HEK293 (cell line): ENCODE data around the gene LTN1.

Experiments
- CTCF ChIA-PET: fragments of 350-600 bp; formaldehyde crosslinking; extraction: SDS; loops from one replicate; lab custom pipeline; 2021; ENCODE audit warnings: antibody characterized with exemption; lab: Yijun Ruan, JAX
- POLR2A ChIA-PET: fragments of 300-600 bp; formaldehyde crosslinking; extraction: SDS; loops from one replicate; lab custom pipeline; 2020; ENCODE audit warnings: antibody characterized with exemption, inconsistent platforms; lab: Yijun Ruan, JAX
- H3K27ac ChIP-seq: fragments of 200-500 bp; sonication (Bioruptor generic); 2 replicates; pipeline ENCODE4 v1.5.1; 2014; ENCODE audit warnings: low read depth, low read length, control low read depth, inconsistent platforms; ENCODE audit errors: extremely low read depth
- H3K36me3 ChIP-seq, 2 experiments: fragments of 200-500 bp in 1 of 2; sonication (Bioruptor generic) in 1 of 2; 1 replicate in 1 of 2; 2 replicates in 1 of 2; pipeline ENCODE4 v1.5.1; 2014 to 2017; ENCODE audit warnings: inconsistent platforms in 2 of 2, low read length in 2 of 2; ENCODE audit not compliant: control insufficient read depth in 2 of 2, insufficient read depth in 1 of 2
- H3K4me1 ChIP-seq: fragments of 200-500 bp; sonication (Bioruptor generic); 2 replicates; pipeline ENCODE4 v1.5.1; 2014; ENCODE audit warnings: mild to moderate bottlenecking, low read length, inconsistent platforms; ENCODE audit not compliant: control insufficient read depth, insufficient read depth
- H3K4me3 ChIP-seq: 2 replicates; pipeline ENCODE4 v1.5.1; 2011; ENCODE audit warnings: low read depth, mild to moderate bottlenecking, control low read depth, low read length, moderate library complexity
- H3K9me3 ChIP-seq: fragments of 200-500 bp; sonication (Bioruptor generic); 2 replicates; pipeline ENCODE4 v1.5.1; 2014; ENCODE audit warnings: low read depth, low read length, inconsistent platforms; ENCODE audit not compliant: control insufficient read depth, insufficient read depth
- BCL11B ChIP-seq: fragments of 450-650 bp; formaldehyde crosslinking; IDR thresholded peaks from 2 replicates; pipeline ENCODE4 v1.5.1; 2016; ENCODE audit warnings: low read depth, missing biosample characterization, missing genetic modification characterization
- FEZF1 ChIP-seq: fragments of 450-650 bp; formaldehyde crosslinking; IDR thresholded peaks from 2 replicates; pipeline ENCODE4 v1.5.1; 2016; ENCODE audit warnings: missing biosample characterization, missing genetic modification characterization
- GLI2 ChIP-seq: fragments of 450-650 bp; formaldehyde crosslinking; IDR thresholded peaks from 2 replicates; pipeline ENCODE4; 2017; ENCODE audit warnings: missing biosample characterization, missing genetic modification characterization, low read depth, borderline replicate concordance
- HIC1 ChIP-seq: fragments of 450-650 bp; formaldehyde crosslinking; IDR thresholded peaks from 2 replicates; pipeline ENCODE4 v1.5.1; 2016; ENCODE audit warnings: missing biosample characterization, missing genetic modification characterization
- HOXD13 ChIP-seq: sonication (generic); formaldehyde crosslinking; IDR thresholded peaks from 2 replicates; pipeline ENCODE4 v1.8.0; 2022; ENCODE audit warnings: missing genetic modification reagents, borderline replicate concordance
- KLF10 ChIP-seq: fragments of 450-650 bp; IDR thresholded peaks from 2 replicates; pipeline ENCODE4 v1.5.1; 2018; ENCODE audit warnings: missing biosample characterization, mild to moderate bottlenecking, missing genetic modification characterization
- KLF16 ChIP-seq: fragments of 450-650 bp; formaldehyde crosslinking; IDR thresholded peaks from 2 replicates; pipeline ENCODE4 v1.5.1; 2017; ENCODE audit warnings: missing biosample characterization, missing genetic modification characterization
- KLF8 ChIP-seq: fragments of 450-650 bp; formaldehyde crosslinking; IDR thresholded peaks from 2 replicates; pipeline ENCODE4 v1.5.1; 2016; ENCODE audit warnings: missing biosample characterization, missing genetic modification characterization
- KLF9 ChIP-seq: fragments of 450-650 bp; formaldehyde crosslinking; IDR thresholded peaks from 2 replicates; pipeline ENCODE4 v1.5.1; 2016; ENCODE audit warnings: missing biosample characterization, missing genetic modification characterization, low read depth
- PRDM10 ChIP-seq: fragments of 450-650 bp; formaldehyde crosslinking; IDR thresholded peaks from 2 replicates; pipeline ENCODE4 v1.5.1; 2016; ENCODE audit warnings: missing biosample characterization, missing genetic modification characterization
- SCRT2 ChIP-seq: fragments of 450-650 bp; formaldehyde crosslinking; IDR thresholded peaks from 2 replicates; pipeline ENCODE4 v1.5.1; 2016; ENCODE audit warnings: missing biosample characterization, missing genetic modification characterization
- SP7 ChIP-seq: fragments of 450-650 bp; formaldehyde crosslinking; IDR thresholded peaks from 2 replicates; pipeline ENCODE4 v1.5.1; 2016; ENCODE audit warnings: missing biosample characterization, missing genetic modification characterization
- ZBTB17 ChIP-seq: fragments of 450-650 bp; formaldehyde crosslinking; IDR thresholded peaks from 2 replicates; pipeline ENCODE4 v1.5.1; 2016; ENCODE audit warnings: missing biosample characterization, missing genetic modification characterization
- ZBTB44 ChIP-seq: fragments of 450-650 bp; IDR thresholded peaks from 2 replicates; pipeline ENCODE4 v1.5.1; 2018; ENCODE audit warnings: missing biosample characterization, mild to moderate bottlenecking, missing genetic modification characterization
- ZBTB48 ChIP-seq: fragments of 450-650 bp; formaldehyde crosslinking; IDR thresholded peaks from 2 replicates; pipeline ENCODE4 v1.5.1; 2016; ENCODE audit warnings: missing biosample characterization, missing genetic modification characterization
- ZBTB8A ChIP-seq: fragments of 450-650 bp; formaldehyde crosslinking; IDR thresholded peaks from 2 replicates; pipeline ENCODE4 v1.5.1; 2016; ENCODE audit warnings: missing biosample characterization, missing genetic modification characterization
- ZNF202 ChIP-seq: fragments of 450-650 bp; formaldehyde crosslinking; IDR thresholded peaks from 2 replicates; pipeline ENCODE4 v1.5.1; 2016; ENCODE audit warnings: missing biosample characterization, missing genetic modification characterization, borderline replicate concordance
- ZNF280C ChIP-seq: fragments of 450-650 bp; formaldehyde crosslinking; IDR thresholded peaks from 2 replicates; pipeline ENCODE4 v1.5.1; 2016; ENCODE audit warnings: missing biosample characterization, missing genetic modification characterization
- ZNF366 ChIP-seq: fragments of 450-650 bp; formaldehyde crosslinking; conservative IDR thresholded peaks from 2 replicates; pipeline ENCODE4 v1.5.1; 2016; ENCODE audit warnings: missing biosample characterization, missing genetic modification characterization
- ZNF423 ChIP-seq: fragments of 450-650 bp; formaldehyde crosslinking; IDR thresholded peaks from 2 replicates; pipeline ENCODE4 v1.5.1; 2016; ENCODE audit warnings: missing biosample characterization, missing genetic modification characterization
- ZNF561 ChIP-seq: fragments of 450-650 bp; IDR thresholded peaks from 2 replicates; pipeline ENCODE4 v1.5.1; 2018; ENCODE audit warnings: missing biosample characterization, missing genetic modification characterization, borderline replicate concordance

LTN1 gene

GRCh38 chr21:29024474-29025327 lies 32.0 kb upstream of the LTN1 start, which contains the start of gene USP16 (continued):
- TF ChIP-seq HIC1 (no peak), ZNF561 (tag by site-specific recombination) (peak; percentile 91), SCRT2 (tag by site-specific recombination) (no peak), HOXD13 (no peak), ZNF423 (peak; percentile 27; the same call in 1 of the 2 replicates), ZBTB48 (tag by site-specific recombination) (peak; percentile 67), ZNF280C (tag by site-specific recombination) (no peak), ZNF202 (tag by site-specific recombination) (no peak), FEZF1 (tag by site-specific recombination) (peak; percentile 42; the same call in 1 of the 2 replicates), KLF16 (peak; percentile 87), ZBTB44 (tag by site-specific recombination) (0 out of 2 replicates have a peak, but pooled peaks have one; percentile 4), ZBTB8A (peak; percentile 28; the same call in 1 of the 2 replicates), KLF10 (tag by site-specific recombination) (peak; percentile 94), BCL11B (peak; percentile 89), GLI2 (tag by site-specific recombination) (no peak)

- Histone ChIP-seq H3K36me3 (no peaks in the 10 kb centered on the region), H3K27ac (no peak overlapping the region), H3K4me3 (no peak overlapping the region), H3K9me3 (no peaks in the 10 kb centered on the region), H3K4me1 (peaks cover 5% of the 10 kb centered on the region; the same call in 1 of the 2 replicates)
- ChIA-PET POLR2A (interaction anchor here (0.7 to 6.1 kb wide), 3 partner anchors 9 to 30 kb away, joined by 3 to 100 read pairs (median 4); partner anchors contain the start of gene LTN1), CTCF (no interaction called here)
- TF ChIP-seq ZNF366 (no peak), KLF9 (tag by site-specific recombination) (no peak)
Observed at GRCh38 chr21:29022166-29022565, 29.5 kb upstream of the LTN1 start.

GRCh38 chr21:29018540-29018939 lies 25.9 kb upstream of the LTN1 start:
- H3K4me3 ChIP-seq: peak overlapping the region; percentile 90
- TF ChIP-seq ZBTB17 (tag by site-specific recombination): peak; percentile 83
- TF ChIP-seq SP7 (tag by site-specific recombination): no peak
- TF ChIP-seq KLF8 (tag by site-specific recombination): 0 out of 2 replicates have a peak, but pooled peaks have one; percentile 3
- peak; percentile 71 for TF ChIP-seq PRDM10 (tag by site-specific recombination)
- TF ChIP-seq, all 188 proteins: peak for 3
- Histone ChIP-seq H3K9me3 (no peaks in the 10 kb centered on the region), H3K36me3 (no peaks in the 10 kb centered on the region), H3K4me1 (no peaks in the 10 kb centered on the region), H3K27ac (peak overlapping the region; percentile 77; the same call in 1 of the 2 replicates)
- ChIA-PET POLR2A (interaction anchor here (1.0 to 3.0 kb wide), 9 partner anchors 11 to 55 kb away, joined by 3 to 57 read pairs (median 7); partner anchors contain the start of genes CCT8 and LTN1), CTCF (no interaction called here)
